HG03521 (cell line): Measurements from ENCODE around the gene PLA2G5.

Experiments
- ATAC-seq: cut with Tn5 transposase; IDR thresholded peaks from one replicate; pipeline ENCODE4 v1.9.1; 2021; ENCODE audit warnings: mild to moderate bottlenecking, moderate library complexity; ENCODE audit not compliant: unreplicated experiment

The PLA2G5 gene

DNA sequence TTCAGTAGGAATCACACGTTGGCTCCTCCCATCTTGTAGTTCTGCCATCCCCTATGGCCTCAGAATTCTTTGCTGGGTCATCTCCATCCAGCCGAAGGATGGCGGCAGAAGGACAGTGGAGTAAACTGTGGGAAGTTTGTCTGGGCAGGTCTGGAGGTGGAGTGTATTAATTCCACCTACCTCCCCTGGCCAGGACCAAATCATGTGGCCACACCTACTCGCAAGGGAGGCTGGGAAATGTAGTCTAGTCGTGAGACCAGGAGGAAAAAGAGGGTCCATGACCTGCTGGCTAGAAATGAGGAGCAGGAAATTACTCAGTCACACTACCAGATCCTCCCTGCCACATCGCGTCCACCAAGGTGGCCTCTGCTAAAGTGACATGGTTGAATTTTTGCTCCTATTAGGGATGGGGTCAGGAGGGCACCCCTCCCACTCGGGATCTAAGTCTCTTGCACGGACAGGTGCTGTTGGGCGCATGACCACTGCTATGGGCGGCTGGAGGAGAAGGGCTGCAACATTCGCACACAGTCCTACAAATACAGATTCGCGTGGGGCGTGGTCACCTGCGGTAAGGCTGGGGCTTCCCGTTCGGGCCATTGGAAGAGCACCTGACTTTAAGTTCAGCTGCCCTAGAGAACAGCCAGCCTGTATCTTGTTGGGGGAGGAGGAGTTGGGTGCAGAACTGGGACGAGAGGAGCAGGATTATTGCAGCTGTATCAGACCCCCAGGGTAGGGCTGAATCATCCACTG is 19.5 kb downstream of the PLA2G5 start:
- no peak for ATAC-seq

- no peak for ATAC-seq
Observed at GRCh38 chr1:20090119-20090518, 20.1 kb downstream of the PLA2G5 start.

GRCh38 chr1:20090641-20091040 is 20.6 kb downstream of the PLA2G5 start:
- no peak for ATAC-seq

DNA sequence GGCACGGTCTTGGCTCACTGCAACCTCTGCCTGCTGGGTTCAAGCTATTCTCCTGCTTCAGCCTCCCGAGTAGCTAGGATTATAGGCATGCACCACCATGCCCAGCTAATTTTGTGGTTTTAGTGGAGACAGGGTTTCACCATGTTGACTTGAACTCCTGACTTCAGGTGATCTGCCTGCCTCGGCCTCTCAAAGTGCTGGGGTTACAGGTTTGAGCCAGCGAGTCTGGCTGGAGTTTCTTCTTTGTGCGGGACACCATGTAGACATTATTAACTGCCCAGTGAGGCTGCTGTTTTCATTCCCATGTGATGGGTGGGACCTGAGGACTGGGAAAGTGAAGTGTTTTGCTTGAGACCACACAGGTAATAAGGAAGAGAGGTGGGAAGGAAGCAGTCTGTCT is 23.3 kb downstream of the PLA2G5 start:
- ATAC-seq: no peak

- ATAC-seq: no peak
Observed at GRCh38 chr1:20093940-20094391, 24.0 kb downstream of the PLA2G5 start.

DNA sequence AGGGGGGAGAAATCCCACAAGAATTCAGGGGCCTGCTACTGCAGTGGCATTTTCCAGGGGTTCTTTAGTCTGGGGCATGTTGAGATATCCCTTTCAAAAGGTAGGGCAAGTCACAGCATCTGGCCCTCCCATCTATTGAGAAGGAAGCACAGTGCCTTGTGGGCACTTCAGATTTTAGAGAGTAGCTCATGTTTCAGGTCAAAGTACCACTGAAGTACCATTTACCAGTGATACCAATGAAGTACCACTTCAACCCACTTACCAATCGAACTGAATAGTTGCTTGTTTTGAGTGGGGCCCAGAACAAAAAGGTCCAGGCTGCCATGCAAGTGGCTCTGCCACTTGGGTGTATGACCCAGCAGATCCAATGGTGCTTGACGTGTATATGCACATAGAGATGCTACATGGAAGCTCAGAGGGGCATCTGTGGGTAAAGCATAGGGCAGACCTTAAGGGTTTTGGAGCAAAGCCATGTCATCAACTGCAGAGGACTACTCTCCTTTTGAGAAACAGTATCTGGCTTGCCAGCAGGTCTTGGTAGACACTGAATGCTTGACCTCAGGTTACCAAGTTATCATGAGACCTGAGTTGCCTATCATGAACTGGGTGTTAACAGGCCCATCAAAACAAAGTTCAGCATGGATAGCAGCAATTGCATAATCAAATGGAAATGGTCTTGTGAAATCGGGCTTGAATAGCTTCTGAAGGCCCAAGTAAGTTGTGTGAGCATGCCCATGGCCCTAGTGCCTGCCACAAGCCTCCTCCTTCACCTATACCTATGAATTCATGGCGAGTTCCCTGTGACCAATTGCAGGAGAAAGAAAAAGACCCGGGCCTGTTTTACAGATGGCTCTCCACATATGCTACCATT is 25.8 kb downstream of the PLA2G5 start:
- ATAC-seq: no peak

DNA sequence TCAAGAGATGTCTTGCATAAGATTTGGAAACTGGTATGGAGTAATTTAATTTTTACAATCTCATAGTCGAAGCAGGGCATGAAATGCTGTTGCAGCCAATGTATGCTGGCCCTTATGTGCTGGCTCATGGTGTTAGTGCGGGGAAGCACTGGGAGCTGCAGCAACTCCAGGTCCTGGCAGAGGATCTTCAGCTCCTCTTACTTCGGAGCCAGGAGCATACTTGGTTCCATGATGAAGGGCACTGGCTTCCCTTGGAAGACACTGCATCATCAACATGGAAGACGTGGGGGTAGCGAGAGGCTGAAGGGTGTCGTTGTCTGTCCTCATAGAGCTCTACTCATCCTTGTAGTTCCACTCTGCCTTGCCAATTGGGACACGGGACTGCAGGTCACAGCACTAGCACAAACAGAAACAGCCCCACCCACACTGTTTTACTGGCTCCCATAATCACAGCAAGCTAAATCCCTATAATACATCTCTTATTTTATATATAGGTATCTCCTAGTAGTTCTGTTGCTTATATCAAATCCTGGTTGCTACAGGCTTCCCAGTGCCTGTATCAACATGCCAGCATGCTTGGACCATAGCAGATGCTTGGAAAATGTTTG is 26.9 kb downstream of the PLA2G5 start:
- ATAC-seq: no peak

- ATAC-seq: no peak
Observed at GRCh38 chr1:20099533-20099932, 29.5 kb downstream of the PLA2G5 start.

GRCh38 chr1:20100632-20101355 is 30.8 kb downstream of the PLA2G5 start:
- no peak for ATAC-seq

GRCh38 chr1:20102875-20103274 is 32.9 kb downstream of the PLA2G5 start:
- ATAC-seq: no peak

DNA sequence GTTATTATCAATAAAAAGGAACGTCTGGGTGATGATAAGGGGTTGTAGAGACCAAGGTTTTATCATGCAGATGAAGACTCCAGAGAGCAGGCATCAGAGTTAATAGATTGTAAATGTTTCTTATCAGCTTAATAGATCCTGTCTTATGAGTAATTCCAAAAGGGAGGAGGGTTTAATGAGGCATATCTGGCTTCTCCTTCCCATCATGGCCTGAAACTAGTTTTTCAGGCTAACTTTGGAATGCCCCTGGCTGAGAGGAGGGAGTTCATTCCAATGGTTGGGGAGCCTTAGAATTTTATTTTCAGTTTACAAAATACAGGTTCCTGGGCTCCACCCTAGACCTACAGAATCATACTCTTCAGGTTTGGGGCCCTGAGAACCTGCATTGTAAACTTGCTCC is 35.9 kb downstream of the PLA2G5 start:
- ATAC-seq: no peak

DNA sequence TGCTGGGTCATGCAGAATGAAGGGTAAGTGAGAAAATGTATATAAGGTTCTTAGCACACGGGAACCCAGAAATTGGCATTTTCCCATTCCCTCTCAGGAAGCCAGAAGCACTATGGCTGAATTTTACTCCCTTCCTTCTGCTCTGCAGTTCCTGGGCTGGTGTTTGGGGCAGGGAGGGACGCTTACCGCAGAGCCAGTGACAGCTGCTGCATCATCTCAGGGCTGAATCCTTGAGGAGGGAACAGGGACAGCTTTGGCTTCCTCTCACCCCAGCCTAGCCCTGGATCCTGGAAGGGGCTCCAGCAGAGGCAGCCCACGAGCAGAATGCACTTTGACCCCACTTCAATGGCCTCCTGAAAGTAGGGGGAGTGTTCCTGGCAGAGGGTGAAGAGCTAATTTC is 37.4 kb downstream of the PLA2G5 start:
- ATAC-seq: no peak

GRCh38 chr1:20107796-20108195 is 37.8 kb downstream of the PLA2G5 start:
- ATAC-seq: no peak

DNA sequence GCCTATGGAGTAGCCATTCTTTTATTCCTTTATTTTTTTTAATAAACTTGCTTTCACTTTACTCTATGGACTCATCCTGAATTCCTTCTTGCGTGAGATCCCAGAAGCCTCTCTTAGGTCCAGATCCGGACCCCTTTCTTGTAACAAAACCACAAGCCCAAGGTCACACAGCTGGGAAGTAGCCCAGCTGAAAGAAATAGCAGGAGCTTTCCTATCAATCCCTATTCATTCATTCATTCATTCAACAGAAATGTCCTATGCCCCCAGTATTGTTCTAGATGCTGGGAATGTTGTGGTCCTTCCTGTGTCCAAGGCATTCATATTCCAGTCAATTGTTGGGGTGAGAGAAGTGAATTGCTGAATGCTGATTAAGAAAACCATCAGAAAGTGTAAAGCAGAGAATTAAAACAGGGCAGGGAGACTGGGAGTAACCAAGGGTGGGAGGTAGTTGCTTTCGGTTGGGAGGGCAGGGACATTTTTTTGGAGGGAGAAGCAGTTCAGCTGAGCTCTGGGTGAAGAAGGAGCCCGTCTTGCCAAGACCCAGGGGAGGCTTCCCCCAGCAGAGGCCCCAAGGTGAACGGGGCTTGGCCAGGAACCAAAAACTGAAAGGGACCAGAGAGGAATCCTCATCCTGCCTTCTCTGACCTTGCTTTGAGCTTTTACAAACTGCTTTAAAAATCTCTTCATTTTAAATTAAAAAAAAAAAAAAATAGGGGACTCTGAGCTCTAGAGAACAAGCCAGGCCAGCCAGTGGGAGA is 38.6 kb downstream of the PLA2G5 start:
- ATAC-seq: no peak

GRCh38 chr1:20109223-20109856 is 39.3 kb downstream of the PLA2G5 start:
- no peak for ATAC-seq

GRCh38 chr1:20110679-20111078 is 40.7 kb downstream of the PLA2G5 start:
- no peak for ATAC-seq

GRCh38 chr1:20111452-20111851 is 41.5 kb downstream of the PLA2G5 start:
- ATAC-seq: no peak

GRCh38 chr1:20112279-20113000 is 42.4 kb downstream of the PLA2G5 start:
- ATAC-seq: no peak

GRCh38 chr1:20114021-20114648 is 44.1 kb downstream of the PLA2G5 start:
- ATAC-seq: no peak
